CD14-positive monocyte (primary cell): ENCODE measurements around the gene RWDD1. TPM values are rescaled to one million over a fixed set of nuclear protein-coding genes. Genes with fewer than 3 reads are reported as not detected.

Experiments
- DNase-seq, 3 donors: peaks; one replicate each; pipeline ENCODE4 v3.0.0-alpha.2; 2011 to 2022
- H2AFZ ChIP-seq: 2 replicates; pipeline ENCODE4 v1.6.0; 2012; ENCODE audit warnings: mild to moderate bottlenecking, low read depth, low read length, inconsistent platforms; ENCODE audit not compliant: insufficient read depth, poor library complexity, severe bottlenecking
- H3K27ac ChIP-seq, 2 donors: 1 replicate in 1 of 2; 2 replicates in 1 of 2; pipeline ENCODE4 v1.5.1; 2012 to 2013; ENCODE audit warnings: low read length in 2 of 2, control low read depth in 1 of 2, inconsistent platforms in 1 of 2, low read depth in 1 of 2, mild to moderate bottlenecking in 1 of 2
- H3K27me3 ChIP-seq, 2 donors: one replicate each; pipeline versions ENCODE4 v1.6.0 to v1.6.1; 2011 to 2013; ENCODE audit warnings: low read length in 2 of 2; ENCODE audit not compliant: control insufficient read depth in 2 of 2, insufficient read depth in 2 of 2
- H3K36me3 ChIP-seq, 2 donors: replicated peaks in 1 of 2; 1 replicate in 1 of 2; 2 replicates in 1 of 2; pipeline versions ENCODE4 v1.5.1 to v1.6.1; 2012 to 2013; ENCODE audit warnings: low read length in 2 of 2, control low read depth in 1 of 2, inconsistent platforms in 1 of 2, mild to moderate bottlenecking in 1 of 2; ENCODE audit not compliant: insufficient read depth in 2 of 2, control insufficient read depth in 1 of 2
- H3K4me1 ChIP-seq, 2 donors: 1 replicate in 1 of 2; 2 replicates in 1 of 2; pipeline versions ENCODE4 v1.5.1 to v1.6.1; 2012 to 2013; ENCODE audit warnings: low read length in 2 of 2, control low read depth in 1 of 2, inconsistent platforms in 1 of 2, mild to moderate bottlenecking in 1 of 2, moderate library complexity in 1 of 2; ENCODE audit not compliant: insufficient read depth in 2 of 2, control insufficient read depth in 1 of 2
- H3K4me2 ChIP-seq: replicated peaks from 2 replicates; pipeline ENCODE3; 2012; ENCODE audit warnings: low read length, moderate library complexity, mild to moderate bottlenecking; ENCODE audit not compliant: poor library complexity, severe bottlenecking; ENCODE audit errors: extremely low read depth
- H3K4me3 ChIP-seq, 3 experiments: fragments of 200-600 bp in 1 of 3; sonication (generic) in 1 of 3; replicated peaks in 1 of 3; 1 replicate in 2 of 3; 2 replicates in 1 of 3; pipeline ENCODE4 v1.5.1; 2011 to 2013; ENCODE audit warnings: low read length in 3 of 3, mild to moderate bottlenecking in 3 of 3, control low read depth in 2 of 3, low read depth in 2 of 3, inconsistent platforms in 1 of 3, moderate library complexity in 1 of 3
- H3K79me2 ChIP-seq: 2 replicates; pipeline ENCODE4 v1.6.0; 2012; ENCODE audit warnings: mild to moderate bottlenecking, control low read depth, inconsistent platforms, low read length, moderate library complexity; ENCODE audit not compliant: insufficient read depth
- H3K9ac ChIP-seq: 2 replicates; pipeline ENCODE4 v1.6.0; 2017; ENCODE audit warnings: low read length, mild to moderate bottlenecking; ENCODE audit not compliant: insufficient read depth, poor library complexity, severe bottlenecking
- H3K9me3 ChIP-seq, 2 donors: replicated peaks in 1 of 2; 1 replicate in 1 of 2; 2 replicates in 1 of 2; pipeline versions ENCODE4 v1.5.1 to v1.6.1; 2012 to 2013; ENCODE audit warnings: low read length in 2 of 2, control low read depth in 1 of 2; ENCODE audit not compliant: control insufficient read depth in 1 of 2, insufficient read depth in 1 of 2
- H4K20me1 ChIP-seq: 2 replicates; pipeline ENCODE4 v1.6.0; 2012; ENCODE audit warnings: mild to moderate bottlenecking, low read length, control low read depth, moderate library complexity; ENCODE audit not compliant: insufficient read depth
- H3K27ac Mint-ChIP-seq, 7 donors: one replicate each; pipeline ENCODE4 v1.8.0; 2020; ENCODE audit warnings: mild to moderate bottlenecking in 7 of 7, mixed read lengths in 7 of 7, moderate library complexity in 6 of 7, inconsistent platforms in 2 of 7
- H3K27me3 Mint-ChIP-seq, 3 donors: one replicate each; pipeline ENCODE4 v1.8.0; 2021 to 2022; ENCODE audit warnings: low read depth in 3 of 3, mild to moderate bottlenecking in 3 of 3, mixed read lengths in 3 of 3, moderate library complexity in 3 of 3, inconsistent platforms in 1 of 3
- H3K36me3 Mint-ChIP-seq, 2 donors: one replicate each; pipeline ENCODE4 v1.8.0; 2020; ENCODE audit warnings: mixed read lengths in 2 of 2, inconsistent platforms in 1 of 2, mild to moderate bottlenecking in 1 of 2
- H3K4me1 Mint-ChIP-seq: one replicate; pipeline ENCODE4 v1.8.0; 2020; ENCODE audit warnings: mild to moderate bottlenecking, mixed read lengths
- H3K4me3 Mint-ChIP-seq, 2 donors: one replicate each; pipeline ENCODE4 v1.8.0; 2020; ENCODE audit warnings: mild to moderate bottlenecking in 2 of 2, mixed read lengths in 2 of 2, moderate library complexity in 1 of 2
- H3K9me3 Mint-ChIP-seq, 7 donors: one replicate each; pipeline ENCODE4 v1.8.0; 2020 to 2022; ENCODE audit warnings: mixed read lengths in 7 of 7, mild to moderate bottlenecking in 6 of 7, moderate library complexity in 6 of 7, inconsistent platforms in 2 of 7
- WGBS: methylation state at CpG from one replicate; pipeline ENCODE4 v1.1.5; 2013; ENCODE audit warnings: missing lambda C conversion rate; ENCODE audit not compliant: insufficient coverage; 5-methylcytosine and 5-hydroxymethylcytosine counted together
- intact Hi-C, 2 donors: fragments of 100-400 bp; cut with micrococcal nuclease; formaldehyde crosslinking; loops; one replicate each; pipeline versions ENCODE4 v1.15.0 to v1.15.1; 2023
- polyA plus RNA-seq, 3 donors: library from polyadenylated mRNA; depleted of rRNA in 1 of 3; unstranded in 2 of 3; stranded (reverse) in 1 of 3; fragments of 300-500 nt in 2 of 3; fragments of >200 nt in 1 of 3; fragmentation: Illumina TruSeq in 2 of 3; gene quantifications; 1 replicate in 2 of 3; 2 replicates in 1 of 3; pipeline ENCODE4 v1.2.3, GENCODE V29; 2012 to 2021
- TF ChIP-seq, protein P1 (sequence below): fragments of 200-600 bp; IDR thresholded peaks from one replicate; pipeline ENCODE4 v1.8.0; 2022; ENCODE audit warnings: antibody characterized with exemption, mild to moderate bottlenecking

Gene RWDD1
- polyA plus RNA-seq, 3 donors, result 11.8 to 45.5 (median 34.7) TPM

DNA sequence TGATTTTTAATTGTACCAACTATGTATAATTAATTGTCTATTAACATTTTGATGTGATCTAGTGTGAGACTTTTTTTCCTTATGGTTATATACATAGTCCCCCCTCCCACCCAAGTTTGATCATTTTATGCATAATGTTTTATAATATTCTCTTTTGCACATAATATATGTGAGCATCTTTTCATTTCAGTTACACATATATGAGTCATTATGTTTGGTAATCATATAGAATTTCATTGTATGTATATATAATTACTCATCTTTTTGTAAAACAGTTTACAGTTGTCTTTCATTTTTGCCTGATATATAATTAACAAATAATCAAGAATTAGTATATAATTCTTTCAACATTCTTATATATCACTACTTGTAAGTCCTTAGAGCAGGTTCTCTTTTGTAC is 15.0 kb downstream of the RWDD1 start:
- DNase-seq, result no peak
- Histone ChIP-seq H3K9ac (no peak overlapping the region), H3K4me1 (no peaks in the 10 kb centered on the region), H3K4me3 (no peak overlapping the region), H3K27me3 (no peaks in the 10 kb centered on the region), H2AFZ (no peak overlapping the region), H3K9me3 (no peaks in the 10 kb centered on the region), H3K4me2 (no peak overlapping the region), H3K36me3 (peaks cover 75 to 86% of the 10 kb centered on the region in 2 donors), H4K20me1 (no peaks in the 10 kb centered on the region), H3K27ac (no peak overlapping the region), H3K79me2 (no peaks in the 10 kb centered on the region)
- Mint-ChIP-seq H3K27ac (no peak overlapping the region), H3K4me1 (no peaks in the 10 kb centered on the region), H3K4me3 (no peak overlapping the region), H3K27me3 (peaks cover 0 to 2% (median 0%) of the 10 kb centered on the region in 3 donors), H3K36me3 (peaks cover 70 to 79% of the 10 kb centered on the region in 2 donors), H3K9me3 (peaks cover 0 to 3% (median 0%) of the 10 kb centered on the region in 7 donors)
- intact Hi-C loops, result no loop called here
- TF ChIP-seq, protein P1, sequence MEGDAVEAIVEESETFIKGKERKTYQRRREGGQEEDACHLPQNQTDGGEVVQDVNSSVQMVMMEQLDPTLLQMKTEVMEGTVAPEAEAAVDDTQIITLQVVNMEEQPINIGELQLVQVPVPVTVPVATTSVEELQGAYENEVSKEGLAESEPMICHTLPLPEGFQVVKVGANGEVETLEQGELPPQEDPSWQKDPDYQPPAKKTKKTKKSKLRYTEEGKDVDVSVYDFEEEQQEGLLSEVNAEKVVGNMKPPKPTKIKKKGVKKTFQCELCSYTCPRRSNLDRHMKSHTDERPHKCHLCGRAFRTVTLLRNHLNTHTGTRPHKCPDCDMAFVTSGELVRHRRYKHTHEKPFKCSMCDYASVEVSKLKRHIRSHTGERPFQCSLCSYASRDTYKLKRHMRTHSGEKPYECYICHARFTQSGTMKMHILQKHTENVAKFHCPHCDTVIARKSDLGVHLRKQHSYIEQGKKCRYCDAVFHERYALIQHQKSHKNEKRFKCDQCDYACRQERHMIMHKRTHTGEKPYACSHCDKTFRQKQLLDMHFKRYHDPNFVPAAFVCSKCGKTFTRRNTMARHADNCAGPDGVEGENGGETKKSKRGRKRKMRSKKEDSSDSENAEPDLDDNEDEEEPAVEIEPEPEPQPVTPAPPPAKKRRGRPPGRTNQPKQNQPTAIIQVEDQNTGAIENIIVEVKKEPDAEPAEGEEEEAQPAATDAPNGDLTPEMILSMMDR, result no peak

DNA sequence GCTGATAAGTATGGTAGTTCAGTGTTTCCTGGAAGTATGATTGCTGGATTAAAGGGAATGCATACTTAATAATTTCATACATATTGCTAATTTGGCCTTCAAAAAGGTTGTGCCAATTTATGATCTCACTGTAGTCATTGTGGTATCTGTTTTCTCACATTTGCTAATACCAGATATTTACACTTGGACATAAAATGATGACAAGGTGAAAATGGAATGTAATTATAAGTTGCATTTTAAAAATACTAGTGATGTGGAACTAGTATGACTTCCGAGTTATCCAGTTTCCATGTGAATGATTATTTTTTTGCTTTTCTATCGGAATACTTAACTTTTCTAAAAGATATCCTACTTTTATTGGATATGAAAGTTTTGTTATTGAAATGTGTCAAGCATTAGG is 15.4 kb downstream of the RWDD1 start:
- no CpG with 5 or more reads among the region's 2 CpGs for WGBS
- peaks cover 75 to 86% of the 10 kb centered on the region in 2 donors for H3K36me3 ChIP-seq
- intact Hi-C loops, result no loop called here

More for the DNA sequence above, 15.4 kb downstream of the RWDD1 start:
- no peak overlapping the region for H3K27ac ChIP-seq
- H3K4me2 ChIP-seq, result no peak overlapping the region
- no peaks in the 10 kb centered on the region for H3K79me2 ChIP-seq
- Mint-ChIP-seq H3K27me3 (peaks cover 0 to 2% (median 0%) of the 10 kb centered on the region in 3 donors), H3K4me1 (no peaks in the 10 kb centered on the region), H3K27ac (no peak overlapping the region), H3K36me3 (peaks cover 70 to 80% of the 10 kb centered on the region in 2 donors), H3K9me3 (peaks cover 0 to 3% (median 0%) of the 10 kb centered on the region in 7 donors), H3K4me3 (no peak overlapping the region)
- no peaks in the 10 kb centered on the region for H3K27me3 ChIP-seq
- H4K20me1 ChIP-seq, result no peaks in the 10 kb centered on the region
- H3K4me3 ChIP-seq, result no peak overlapping the region
- H3K9ac ChIP-seq, result no peak overlapping the region
- DNase-seq, result no peak
- no peaks in the 10 kb centered on the region for H3K9me3 ChIP-seq
- no peaks in the 10 kb centered on the region for H3K4me1 ChIP-seq
- no peak overlapping the region for H2AFZ ChIP-seq
- TF ChIP-seq, protein P1, result no peak
